SK-N-SH (cell line): Measurements from ENCODE around the gene C8A. TPM values are rescaled to one million over a fixed set of nuclear protein-coding genes. Genes with fewer than 3 reads are reported as not detected.

ENCODE experiments used
- CTCF ChIA-PET: fragments of 300-600, 350-600 bp; formaldehyde crosslinking; extraction: SDS; loops from one replicate; lab custom pipeline; 2021; lab: Yijun Ruan, JAX
- POLR2A ChIA-PET: fragments of 350-600 bp; sonication (Branson Sonifier 250); formaldehyde crosslinking; extraction: SDS; loops from one replicate; lab custom pipeline; 2020; ENCODE audit warnings: antibody characterized with exemption, inconsistent platforms; lab: Yijun Ruan, JAX
- DNase-seq: peaks from one replicate; pipeline ENCODE4 v3.0.0; 2012
- H2AFZ ChIP-seq: fragments of 200-600 bp; sonication (generic); 2 replicates; pipeline ENCODE4 v1.8.1; 2016; ENCODE audit warnings: antibody characterized with exemption, mild to moderate bottlenecking, low read depth
- H3F3A ChIP-seq: fragments of 200-600 bp; sonication (generic); replicated peaks from 2 replicates; pipeline ENCODE3; 2016; ENCODE audit warnings: antibody characterized with exemption, mild to moderate bottlenecking; ENCODE audit not compliant: insufficient read depth
- H3K27ac ChIP-seq, 2 experiments: fragments of 200-500 bp in 1 of 2; fragments of 200-600 bp in 1 of 2; sonication (Bioruptor generic) in 1 of 2; sonication (generic), shearing (Covaris generic) in 1 of 2; 2 replicates each; pipeline versions ENCODE4 v1.5.1 to v1.6.1; 2014 to 2016; ENCODE audit warnings: low read depth in 2 of 2, inconsistent platforms in 1 of 2, low read length in 1 of 2, mild to moderate bottlenecking in 1 of 2, mixed read lengths in 1 of 2
- H3K27me3 ChIP-seq: fragments of 200-600 bp; sonication (generic), shearing (Covaris generic); 2 replicates; pipeline ENCODE4 v1.6.1; 2016; ENCODE audit warnings: mixed run types; ENCODE audit not compliant: insufficient read depth
- H3K36me3 ChIP-seq, 2 experiments: fragments of 200-500 bp in 1 of 2; fragments of 200-600 bp in 1 of 2; sonication (Bioruptor generic) in 1 of 2; sonication (generic) in 1 of 2; replicated peaks in 1 of 2; 2 replicates each; pipeline versions ENCODE3 to v1.5.1; 2014 to 2016; ENCODE audit warnings: low read length in 1 of 2, mild to moderate bottlenecking in 1 of 2; ENCODE audit not compliant: insufficient read depth in 2 of 2, control insufficient read depth in 1 of 2
- H3K4me1 ChIP-seq, 2 experiments: fragments of 200-500 bp in 1 of 2; fragments of 200-600 bp in 1 of 2; sonication (Bioruptor generic) in 1 of 2; sonication (generic), shearing (Covaris generic) in 1 of 2; 2 replicates each; pipeline versions ENCODE4 v1.5.1 to v1.6.1; 2014 to 2016; ENCODE audit warnings: low read depth in 1 of 2, low read length in 1 of 2, mixed run types in 1 of 2; ENCODE audit not compliant: insufficient read depth in 2 of 2, control insufficient read depth in 1 of 2
- H3K4me2 ChIP-seq: fragments of 200-600 bp; sonication (generic), shearing (Covaris generic); 2 replicates; pipeline ENCODE4 v1.6.1; 2017; ENCODE audit warnings: mixed run types
- H3K4me3 ChIP-seq, 2 experiments: fragments of 200-500 bp in 1 of 2; fragments of 200-600 bp in 1 of 2; sonication (Bioruptor generic) in 1 of 2; sonication (generic), shearing (Covaris generic) in 1 of 2; 2 replicates each; pipeline versions ENCODE4 v1.5.1 to v1.8.1; 2014 to 2016; ENCODE audit warnings: low read depth in 2 of 2, inconsistent platforms in 1 of 2, low read length in 1 of 2, mild to moderate bottlenecking in 1 of 2, mixed read lengths in 1 of 2, moderate library complexity in 1 of 2
- H3K79me2 ChIP-seq: fragments of 200-600 bp; sonication (generic); 2 replicates; pipeline ENCODE4 v1.8.1; 2017; ENCODE audit warnings: mild to moderate bottlenecking; ENCODE audit not compliant: insufficient read depth
- H3K9ac ChIP-seq: fragments of 200-600 bp; sonication (generic); 2 replicates; pipeline ENCODE4 v1.6.1; 2017; ENCODE audit warnings: mixed run types
- H3K9me2 ChIP-seq: fragments of 200-600 bp; sonication (generic); 2 replicates; pipeline ENCODE4 v1.6.1; 2017; ENCODE audit warnings: mixed run types
- H3K9me3 ChIP-seq: fragments of 200-600 bp; sonication (generic); 2 replicates; pipeline ENCODE4 v1.6.1; 2017; ENCODE audit warnings: mixed run types, mild to moderate bottlenecking, moderate library complexity
- H4K20me1 ChIP-seq: fragments of 200-600 bp; sonication (generic); 2 replicates; pipeline ENCODE4 v1.6.1; 2017; ENCODE audit warnings: mild to moderate bottlenecking, mixed run types; ENCODE audit not compliant: insufficient read depth
- CHD2 ChIP-seq: fragments of 150-350 bp; IDR thresholded peaks from 2 replicates; pipeline ENCODE4 v1.6.1; 2018; ENCODE audit warnings: low read length; ENCODE audit not compliant: partially characterized antibody
- EZH2phosphoT487 ChIP-seq: fragments of 200-600 bp; sonication (generic); IDR thresholded peaks from 2 replicates; pipeline ENCODE4 v1.6.1; 2017; ENCODE audit warnings: low read depth, mixed run types, mild to moderate bottlenecking, antibody characterized with exemption, moderate library complexity, borderline replicate concordance
- FOXJ3 ChIP-seq: sonication (generic); formaldehyde crosslinking; IDR thresholded peaks from 2 replicates; pipeline ENCODE4 v1.5.1; 2020; ENCODE audit warnings: mild to moderate bottlenecking, missing genetic modification reagents
- GABPA ChIP-seq: IDR thresholded peaks from 2 replicates; pipeline ENCODE4 v1.4.0; 2012; ENCODE audit warnings: low read depth, mild to moderate bottlenecking
- JUND ChIP-seq: IDR thresholded peaks from 2 replicates; pipeline ENCODE4 v1.4.0; 2012
- MEF2A ChIP-seq: IDR thresholded peaks from 2 replicates; pipeline ENCODE4 v1.4.0; 2012; ENCODE audit warnings: low read depth, borderline replicate concordance
- NRF1 ChIP-seq: IDR thresholded peaks from 2 replicates; pipeline ENCODE4 v1.6.1; 2012; ENCODE audit warnings: low read depth, mild to moderate bottlenecking, low read length
- POLR2AphosphoS5 ChIP-seq: IDR thresholded peaks from 2 replicates; pipeline ENCODE4 v1.6.1; 2012; ENCODE audit warnings: low read depth, low read length
- RAD21 ChIP-seq: IDR thresholded peaks from 2 replicates; pipeline ENCODE4 v1.6.1; 2012; ENCODE audit warnings: mild to moderate bottlenecking, low read length
- RFX5 ChIP-seq: IDR thresholded peaks from 2 replicates; pipeline ENCODE4 v1.6.1; 2012; ENCODE audit warnings: mild to moderate bottlenecking, improper control_type of control experiment, low read length
- USF1 ChIP-seq: IDR thresholded peaks from 2 replicates; pipeline ENCODE4 v1.4.0; 2012; ENCODE audit warnings: low read depth, borderline replicate concordance
- WGBS: methylation state at CpG from one replicate; pipeline ENCODE4 v1.1.6; 2017; ENCODE audit warnings: low lambda C conversion rate; 5-methylcytosine and 5-hydroxymethylcytosine counted together
- polyA plus RNA-seq, 3 experiments: library from polyadenylated mRNA; depleted of rRNA; stranded (reverse); fragments of >200 nt; gene quantifications; 2 replicates each; pipeline ENCODE4 v1.2.3, GENCODE V29; 2012

Gene C8A
- polyA plus RNA-seq, 1 of the 3 experiments (the other 2 are of a cell fraction) = not detected

- no peaks in the 10 kb centered on the region for H3K27me3 ChIP-seq
- no peak for TF ChIP-seq MEF2A
- no peak for TF ChIP-seq NRF1
- no peak for TF ChIP-seq EZH2phosphoT487
- TF ChIP-seq POLR2AphosphoS5 = no peak
- TF ChIP-seq USF1 = no peak
- TF ChIP-seq FOXJ3 (CRISPR knock-in tag) = no peak
- ChIA-PET POLR2A (no interaction called here), CTCF (no interaction called here)
- H3K9ac ChIP-seq = no peak overlapping the region
- DNase-seq = no peak
- no peak overlapping the region for H3K27ac ChIP-seq
- no peaks in the 10 kb centered on the region for H3F3A ChIP-seq
- no peaks in the 10 kb centered on the region for H3K9me2 ChIP-seq
- no peaks in the 10 kb centered on the region for H3K4me1 ChIP-seq
- no peak overlapping the region for H2AFZ ChIP-seq
- no peaks in the 10 kb centered on the region for H3K79me2 ChIP-seq
- H4K20me1 ChIP-seq = no peaks in the 10 kb centered on the region
- no peaks in the 10 kb centered on the region for H3K9me3 ChIP-seq
- H3K4me3 ChIP-seq = no peak overlapping the region
- H3K4me2 ChIP-seq = no peak overlapping the region
- no peaks in the 10 kb centered on the region for H3K36me3 ChIP-seq
Measured at GRCh38 chr1:56859287-56859686, 4.7 kb downstream of the C8A start.

- 68% methylated on average over 3 of the region's 3 CpGs for WGBS
- Histone ChIP-seq H3K4me3 (no peak overlapping the region), H3K4me1 (peaks cover 0 to 7% of the 10 kb centered on the region in 2 experiments; a peak in 2 of 4 replicates), H3K27ac (no peak overlapping the region), H3K27me3 (no peaks in the 10 kb centered on the region), H3F3A (peaks cover 11% of the 10 kb centered on the region), H3K9me3 (no peaks in the 10 kb centered on the region), H3K4me2 (no peak overlapping the region), H4K20me1 (no peaks in the 10 kb centered on the region)
- CTCF ChIA-PET = no interaction called here
- TF ChIP-seq USF1 = no peak
- TF ChIP-seq RFX5 = no peak
- no peak for TF ChIP-seq POLR2AphosphoS5
- TF ChIP-seq GABPA = no peak
- no peak for TF ChIP-seq JUND
- TF ChIP-seq CHD2 = no peak
- no peak for TF ChIP-seq RAD21
- no peak for TF ChIP-seq MEF2A
- no peak for TF ChIP-seq FOXJ3 (CRISPR knock-in tag)
- TF ChIP-seq, all 33 proteins: peak for 0
- POLR2A ChIA-PET = no interaction called here
- no peaks in the 10 kb centered on the region for H3K36me3 ChIP-seq
- H3K9me2 ChIP-seq = no peaks in the 10 kb centered on the region
- no peaks in the 10 kb centered on the region for H3K79me2 ChIP-seq
- DNase-seq = no peak
- H3K9ac ChIP-seq = no peak overlapping the region
- no peak overlapping the region for H2AFZ ChIP-seq
Measured at GRCh38 chr1:56863265-56863992, 8.8 kb downstream of the C8A start.
